IPS-18c (cell line): ENCODE data around the gene CAPZA1.

Experiments
- H3K4me3 ChIP-seq: 2 replicates; pipeline ENCODE4 v1.7.0; 2013; ENCODE audit warnings: low read depth, mild to moderate bottlenecking, low read length, moderate library complexity; ENCODE audit not compliant: insufficient read depth
- H3K9me3 ChIP-seq: one replicate; pipeline ENCODE4 v1.6.1; 2013; ENCODE audit warnings: mild to moderate bottlenecking, low read length, moderate library complexity; ENCODE audit not compliant: control insufficient read depth, insufficient read depth

Gene CAPZA1

DNA sequence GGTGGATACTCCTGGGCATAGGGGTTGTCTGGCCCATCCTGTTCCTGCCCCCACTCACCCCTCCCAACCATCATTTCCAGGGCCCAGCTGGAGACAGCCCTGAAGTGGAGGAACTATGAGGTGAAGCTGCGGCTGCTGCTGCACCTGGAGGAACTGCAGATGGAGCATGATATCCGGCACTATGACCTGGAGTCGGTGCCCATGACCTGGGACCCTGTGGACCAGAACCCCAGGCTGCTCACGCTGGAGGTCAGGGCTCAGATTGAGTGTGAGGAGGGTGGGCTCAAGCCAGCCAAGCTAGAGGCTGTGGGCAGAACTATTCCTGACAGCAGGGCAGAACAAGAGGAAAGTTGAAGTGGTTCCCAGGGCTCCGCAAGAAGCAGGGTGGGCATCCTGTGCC lies 73.0 kb downstream of the CAPZA1 start:
- no peaks in the 10 kb centered on the region for H3K9me3 ChIP-seq
- no peak overlapping the region for H3K4me3 ChIP-seq

DNA sequence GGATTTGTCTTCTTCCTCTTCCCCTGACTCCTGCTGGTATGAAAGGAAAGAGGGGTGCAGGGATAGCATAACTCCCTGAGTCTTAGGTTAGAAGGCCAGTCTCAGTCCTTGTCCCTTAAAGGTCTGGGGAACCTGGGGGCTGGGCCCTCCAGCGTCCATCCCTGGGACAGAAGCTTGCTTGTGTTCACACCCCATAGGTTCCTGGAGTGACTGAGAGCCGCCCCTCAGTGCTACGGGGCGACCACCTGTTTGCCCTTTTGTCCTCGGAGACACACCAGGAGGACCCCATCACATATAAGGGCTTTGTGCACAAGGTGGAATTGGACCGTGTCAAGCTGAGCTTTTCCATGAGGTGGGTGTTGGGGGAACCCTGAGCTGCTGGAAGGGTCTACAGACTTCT lies 74.2 kb downstream of the CAPZA1 start:
- H3K9me3 ChIP-seq: peaks cover 2% of the 10 kb centered on the region
- H3K4me3 ChIP-seq: no peak overlapping the region

DNA sequence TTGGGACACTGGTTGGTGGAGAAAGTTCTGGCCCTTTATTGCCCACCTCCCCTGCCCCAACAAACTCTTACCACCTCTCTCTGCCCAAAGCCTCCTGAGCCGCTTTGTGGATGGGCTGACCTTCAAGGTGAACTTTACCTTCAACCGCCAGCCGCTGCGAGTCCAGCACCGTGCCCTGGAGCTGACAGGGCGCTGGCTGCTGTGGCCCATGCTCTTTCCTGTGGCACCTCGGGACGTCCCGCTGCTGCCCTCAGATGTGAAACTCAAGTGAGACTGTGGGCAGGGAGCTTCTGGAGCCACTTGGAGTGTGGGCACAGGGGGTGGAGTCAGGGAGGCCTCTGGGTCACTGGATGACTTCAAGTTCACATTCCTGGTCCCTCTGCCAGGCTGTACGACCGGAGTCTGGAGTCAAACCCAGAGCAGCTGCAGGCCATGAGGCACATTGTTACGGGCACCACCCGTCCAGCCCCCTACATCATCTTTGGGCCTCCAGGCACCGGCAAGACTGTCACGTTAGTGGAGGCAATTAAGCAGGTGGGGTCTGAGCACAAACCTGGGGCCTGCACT lies 74.8 kb downstream of the CAPZA1 start:
- Histone ChIP-seq H3K4me3 (no peak overlapping the region), H3K9me3 (peaks cover 2% of the 10 kb centered on the region)

DNA sequence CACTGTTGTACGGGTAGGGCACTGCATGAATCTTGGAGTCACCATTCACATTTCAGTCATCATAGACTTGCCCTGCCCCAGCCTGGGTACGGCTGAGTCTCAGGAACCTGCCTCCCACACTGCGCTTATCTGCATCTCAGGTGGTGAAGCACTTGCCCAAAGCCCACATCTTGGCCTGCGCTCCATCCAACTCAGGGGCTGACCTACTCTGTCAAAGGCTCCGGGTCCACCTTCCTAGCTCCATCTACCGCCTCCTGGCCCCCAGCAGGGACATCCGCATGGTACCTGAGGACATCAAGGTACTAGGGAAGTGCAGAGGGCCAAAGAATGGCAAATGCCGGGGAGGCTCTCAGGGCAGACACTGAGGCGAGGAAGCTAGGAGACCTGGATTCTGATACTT lies 75.6 kb downstream of the CAPZA1 start:
- H3K9me3 ChIP-seq: peaks cover 2% of the 10 kb centered on the region
- no peak overlapping the region for H3K4me3 ChIP-seq

DNA sequence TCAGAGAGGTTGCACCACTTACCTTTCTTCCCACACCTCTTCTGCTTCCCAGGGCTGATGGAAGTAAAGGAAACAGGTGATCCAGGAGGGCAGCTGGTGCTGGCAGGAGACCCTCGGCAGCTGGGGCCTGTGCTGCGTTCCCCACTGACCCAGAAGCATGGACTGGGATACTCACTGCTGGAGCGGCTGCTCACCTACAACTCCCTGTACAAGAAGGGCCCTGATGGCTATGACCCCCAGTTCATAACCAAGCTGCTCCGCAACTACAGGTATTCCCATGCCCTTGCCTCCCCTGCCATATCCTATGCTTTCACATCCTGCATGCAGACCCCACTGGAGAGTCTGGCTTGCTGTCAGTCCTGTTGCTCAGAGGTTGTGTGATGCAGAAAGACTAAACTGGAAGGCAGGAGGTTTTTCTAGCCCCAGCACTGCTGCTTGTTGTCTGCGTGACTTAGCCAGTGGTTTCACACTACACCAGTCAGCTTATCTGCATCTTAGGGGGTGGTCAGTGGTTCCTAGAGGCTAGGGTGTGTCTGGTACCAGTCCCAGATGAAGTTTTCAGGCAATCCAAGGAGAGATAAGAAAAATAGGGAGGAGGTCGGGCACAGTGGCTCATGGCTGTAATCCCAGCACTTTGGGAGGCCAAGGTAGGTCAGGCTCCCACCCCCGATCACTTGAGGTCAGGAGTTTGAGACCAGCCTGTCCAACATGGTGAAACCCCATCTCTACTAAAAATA lies 77.1 kb downstream of the CAPZA1 start:
- peaks cover 2% of the 10 kb centered on the region for H3K9me3 ChIP-seq
- no peak overlapping the region for H3K4me3 ChIP-seq

DNA sequence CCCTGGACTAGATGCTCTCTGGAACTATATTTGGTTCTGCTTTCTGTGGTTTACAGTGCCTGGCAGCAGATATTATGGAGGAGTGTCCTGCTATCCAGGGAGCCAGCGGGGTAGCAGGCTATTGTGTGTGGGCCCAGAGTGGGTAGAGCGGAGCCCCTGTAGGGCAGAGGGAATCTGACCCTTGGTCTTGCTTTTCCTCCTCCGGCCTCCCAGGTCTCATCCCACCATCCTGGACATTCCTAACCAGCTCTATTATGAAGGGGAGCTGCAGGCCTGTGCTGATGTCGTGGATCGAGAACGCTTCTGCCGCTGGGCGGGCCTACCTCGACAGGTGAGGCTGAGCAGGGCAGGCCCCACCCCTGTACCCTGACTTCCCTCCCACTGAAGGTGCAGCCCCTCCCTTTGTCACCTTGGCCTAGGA lies 78.2 kb downstream of the CAPZA1 start:
- no peak overlapping the region for H3K4me3 ChIP-seq
- H3K9me3 ChIP-seq: peaks cover 2% of the 10 kb centered on the region

DNA sequence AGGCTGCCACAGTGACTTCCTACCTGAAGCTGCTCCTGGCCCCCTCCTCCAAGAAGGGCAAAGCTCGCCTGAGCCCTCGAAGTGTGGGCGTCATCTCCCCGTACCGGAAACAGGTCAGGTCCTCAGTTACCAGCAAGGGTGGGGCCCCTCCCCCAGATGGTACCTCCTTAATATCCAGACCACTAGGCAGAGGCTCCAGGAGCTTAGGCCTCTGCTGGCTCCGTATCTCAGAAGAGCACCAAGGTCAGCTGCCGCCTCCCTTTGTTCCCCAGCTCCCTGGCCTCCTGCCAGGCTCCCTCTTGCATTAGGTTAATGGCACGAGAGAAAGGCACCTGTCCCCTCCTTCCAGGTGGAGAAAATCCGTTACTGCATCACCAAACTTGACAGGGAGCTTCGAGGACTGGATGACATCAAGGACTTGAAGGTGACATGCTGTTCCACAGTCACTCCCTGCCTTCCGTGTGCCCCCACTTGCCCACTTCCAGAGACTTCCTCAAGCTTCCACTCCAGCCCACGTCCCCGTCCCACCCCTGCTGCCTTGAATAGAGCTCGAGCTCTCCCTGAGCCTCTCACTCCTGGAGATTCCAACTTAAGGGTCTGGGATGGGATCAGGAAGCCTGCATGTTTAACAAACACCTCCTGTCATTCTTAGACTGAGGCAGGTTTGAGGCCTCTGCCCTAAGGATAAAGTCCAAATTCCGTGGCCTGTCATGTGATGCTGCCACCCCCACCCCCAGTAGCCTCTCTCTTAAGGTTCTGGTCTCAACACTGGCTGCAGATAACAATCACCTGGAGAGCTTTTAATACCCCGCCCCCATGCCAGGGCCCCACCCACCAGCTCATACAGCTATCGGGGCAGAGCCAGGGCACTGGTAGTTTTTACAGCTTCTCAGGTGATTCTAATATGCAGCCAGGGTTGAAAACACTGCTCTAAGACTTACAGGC lies 79.0 kb downstream of the CAPZA1 start:
- Histone ChIP-seq H3K4me3 (no peak overlapping the region; the same call in 1 of the 2 replicates), H3K9me3 (peaks cover 2% of the 10 kb centered on the region)

DNA sequence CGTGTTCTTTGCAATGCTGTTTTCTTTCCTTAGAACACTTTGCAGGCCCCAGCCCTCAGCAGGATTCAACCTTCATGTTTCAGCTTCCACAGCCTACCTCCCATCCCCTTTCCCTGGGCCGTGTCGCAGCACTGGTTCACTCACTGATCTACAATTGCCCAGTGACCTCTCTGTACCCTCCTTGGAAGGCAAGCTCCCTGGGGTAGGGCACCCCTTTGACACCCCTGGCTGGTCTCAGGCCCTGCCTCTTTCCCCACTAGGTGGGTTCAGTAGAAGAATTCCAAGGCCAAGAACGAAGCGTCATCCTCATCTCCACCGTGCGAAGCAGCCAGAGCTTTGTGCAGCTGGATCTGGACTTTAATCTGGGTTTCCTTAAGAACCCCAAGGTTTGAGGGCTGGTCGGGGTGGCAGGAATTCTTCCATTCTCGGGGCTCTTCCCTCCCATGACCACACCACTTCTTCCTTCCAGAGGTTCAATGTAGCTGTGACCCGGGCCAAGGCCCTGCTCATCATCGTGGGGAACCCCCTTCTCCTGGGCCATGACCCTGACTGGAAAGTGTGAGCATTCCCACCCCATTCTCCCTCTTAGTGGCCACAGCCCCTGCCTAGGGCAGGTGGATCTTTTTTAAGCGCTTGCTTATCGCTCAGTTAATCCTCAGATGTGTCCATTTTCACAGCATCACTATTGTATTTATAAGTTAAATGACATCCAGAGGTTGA lies 80.0 kb downstream of the CAPZA1 start:
- Histone ChIP-seq H3K9me3 (peaks cover 2% of the 10 kb centered on the region), H3K4me3 (no peak overlapping the region)

DNA sequence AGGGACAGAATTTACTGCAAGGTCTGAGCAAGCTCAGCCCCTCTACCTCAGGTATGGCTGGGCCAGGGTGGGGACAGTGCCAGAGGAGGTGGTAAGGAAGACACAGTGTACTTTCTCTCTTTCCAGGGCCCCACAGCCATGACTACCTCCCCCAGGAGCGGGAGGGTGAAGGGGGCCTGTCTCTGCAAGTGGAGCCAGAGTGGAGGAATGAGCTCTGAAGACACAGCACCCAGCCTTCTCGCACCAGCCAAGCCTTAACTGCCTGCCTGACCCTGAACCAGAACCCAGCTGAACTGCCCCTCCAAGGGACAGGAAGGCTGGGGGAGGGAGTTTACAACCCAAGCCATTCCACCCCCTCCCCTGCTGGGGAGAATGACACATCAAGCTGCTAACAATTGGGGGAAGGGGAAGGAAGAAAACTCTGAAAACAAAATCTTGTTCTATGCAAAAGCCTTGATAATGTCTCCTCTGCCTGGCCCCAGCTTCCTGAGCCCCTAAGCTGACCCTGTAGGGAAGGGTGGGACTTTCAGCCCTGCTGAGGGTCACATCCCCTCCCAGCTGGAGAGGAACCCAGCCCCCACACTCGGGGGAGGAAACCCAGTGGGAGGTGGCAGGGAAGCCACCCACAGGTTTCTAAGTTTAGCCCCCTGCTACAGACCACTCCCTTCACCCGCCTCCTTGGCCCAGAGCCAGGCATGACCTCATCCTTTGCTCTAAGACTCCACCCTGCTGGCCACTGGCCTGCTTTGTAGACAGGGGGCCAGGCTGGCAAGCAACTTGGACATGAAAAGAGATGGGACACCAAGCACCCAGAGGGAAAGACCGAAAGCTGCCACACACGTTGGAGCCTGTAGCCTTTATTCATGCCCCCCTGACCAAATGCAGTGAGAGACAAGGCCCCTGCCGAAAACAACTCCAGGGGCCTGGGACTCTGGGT lies 80.9 kb downstream of the CAPZA1 start:
- H3K4me3 ChIP-seq: peak overlapping the region; percentile 9; the same call in 1 of the 2 replicates

DNA sequence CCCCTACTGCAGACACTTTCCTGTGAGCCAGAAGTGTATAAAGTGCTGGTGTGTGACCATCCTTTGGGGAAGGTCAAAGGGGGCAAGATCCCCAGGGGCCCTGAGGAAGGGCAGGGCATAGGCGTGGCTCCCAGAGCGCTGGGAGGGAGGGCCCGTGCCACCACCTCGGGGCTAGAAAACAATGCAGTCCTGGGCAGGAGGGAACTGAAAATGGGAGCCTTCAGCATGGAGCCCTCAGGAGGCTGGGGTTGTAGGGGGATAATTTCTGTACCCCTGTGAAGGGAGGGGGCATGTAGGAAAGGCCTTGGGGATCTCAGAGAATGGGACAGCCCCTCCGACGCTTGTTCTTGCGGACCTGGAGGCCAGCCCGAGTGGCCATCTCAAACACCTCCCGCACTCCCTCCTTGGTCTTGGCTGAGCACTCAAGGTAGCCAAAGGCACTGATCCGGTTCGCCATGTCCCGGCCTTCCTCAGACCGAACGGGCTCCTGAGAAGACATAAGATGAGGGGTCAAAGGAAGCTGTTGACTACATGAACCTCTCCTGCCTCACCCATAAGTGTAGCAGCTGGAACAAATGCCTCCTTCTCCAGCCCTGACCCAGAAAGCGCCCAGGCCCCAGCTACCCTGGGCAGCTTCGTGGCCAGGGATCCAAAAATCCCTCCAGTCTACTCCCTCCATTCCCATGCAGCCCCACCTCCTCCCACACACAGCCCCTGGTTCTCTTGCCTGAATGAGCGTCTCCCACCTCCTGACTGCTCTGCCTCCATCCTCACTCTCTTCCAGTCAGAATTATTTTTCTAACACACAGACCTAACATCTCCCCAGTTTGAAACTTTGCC lies 81.8 kb downstream of the CAPZA1 start:
- Histone ChIP-seq H3K9me3 (peaks cover 2% of the 10 kb centered on the region), H3K4me3 (no peak overlapping the region)

More for the DNA sequence above, 80.9 kb downstream of the CAPZA1 start:
- H3K9me3 ChIP-seq: peaks cover 2% of the 10 kb centered on the region

DNA sequence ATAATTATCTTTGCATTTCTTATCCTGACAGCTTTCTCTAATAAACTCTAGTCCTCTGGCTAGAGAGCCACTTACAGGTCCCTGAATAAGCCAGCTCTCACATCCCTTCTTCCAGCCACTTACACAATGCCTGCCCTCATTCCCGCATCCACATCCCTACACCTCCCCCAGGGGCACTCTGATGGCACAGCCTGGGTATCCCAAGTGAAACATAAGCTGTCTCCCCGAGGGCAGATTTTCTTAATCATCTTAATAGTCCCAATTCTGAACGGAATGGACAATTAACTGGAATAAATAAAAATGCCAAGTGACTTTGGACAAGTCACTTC lies 82.4 kb downstream of the CAPZA1 start:
- Histone ChIP-seq H3K4me3 (no peak overlapping the region), H3K9me3 (peaks cover 2% of the 10 kb centered on the region)

DNA sequence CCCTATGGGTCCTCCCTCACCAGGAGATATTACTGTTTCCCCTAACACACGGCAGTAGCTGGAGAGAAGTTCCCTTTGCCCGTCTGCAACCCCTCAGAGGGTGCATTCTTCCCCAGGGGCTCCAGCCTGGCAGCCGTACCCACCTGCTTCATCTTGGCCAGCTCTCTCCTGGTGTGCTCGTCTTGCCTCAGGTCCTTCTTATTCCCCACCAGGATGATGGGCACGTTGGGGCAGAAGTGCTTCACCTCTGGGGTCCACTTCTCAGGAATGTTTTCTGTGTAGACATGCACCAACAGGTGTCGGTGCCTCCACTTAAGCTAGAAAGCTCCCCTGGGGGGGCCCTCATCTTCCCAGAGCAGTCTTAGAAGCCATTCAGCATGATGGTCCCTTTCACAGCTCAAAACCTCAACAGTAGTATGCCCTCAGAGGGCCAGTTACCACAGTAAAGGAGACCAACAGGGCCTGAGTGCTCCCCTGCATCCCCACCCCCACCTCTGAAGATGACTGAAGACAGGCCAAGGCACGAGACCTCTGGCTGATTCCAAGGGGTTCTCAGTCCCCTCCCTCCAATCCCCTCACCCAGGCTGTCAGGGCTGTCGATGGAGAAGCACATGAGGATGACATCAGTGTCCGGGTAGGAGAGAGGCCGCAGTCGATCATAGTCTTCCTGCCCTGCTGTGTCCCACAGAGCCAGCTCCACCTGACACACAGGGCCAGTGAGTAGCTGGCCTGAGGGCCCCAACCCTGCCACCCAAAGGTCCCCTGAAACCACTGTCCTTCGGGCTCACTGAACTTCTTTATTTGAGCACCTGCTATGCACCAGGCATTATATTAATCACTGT lies 83.0 kb downstream of the CAPZA1 start:
- Histone ChIP-seq H3K9me3 (peaks cover 2% of the 10 kb centered on the region), H3K4me3 (no peak overlapping the region)

DNA sequence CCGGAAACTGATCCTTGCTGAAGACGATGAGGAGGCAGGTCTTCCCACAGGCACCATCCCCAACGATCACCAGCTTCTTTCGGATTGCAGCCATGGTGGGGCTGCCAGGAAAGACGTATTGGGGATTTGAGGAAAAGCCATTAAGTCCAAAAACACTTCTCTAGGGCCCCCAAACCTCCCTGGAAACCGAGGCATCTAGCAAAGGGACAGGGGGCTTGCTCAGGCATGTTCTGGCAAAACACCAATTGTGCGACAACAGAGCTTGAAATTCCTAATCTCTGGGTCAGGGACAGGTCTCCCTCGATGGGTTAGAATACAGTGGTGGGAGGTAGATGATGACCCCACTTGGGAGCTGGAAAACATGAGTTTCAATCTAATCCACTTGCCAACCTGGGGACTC lies 84.1 kb downstream of the CAPZA1 start:
- H3K9me3 ChIP-seq: no peaks in the 10 kb centered on the region
- no peak overlapping the region for H3K4me3 ChIP-seq

DNA sequence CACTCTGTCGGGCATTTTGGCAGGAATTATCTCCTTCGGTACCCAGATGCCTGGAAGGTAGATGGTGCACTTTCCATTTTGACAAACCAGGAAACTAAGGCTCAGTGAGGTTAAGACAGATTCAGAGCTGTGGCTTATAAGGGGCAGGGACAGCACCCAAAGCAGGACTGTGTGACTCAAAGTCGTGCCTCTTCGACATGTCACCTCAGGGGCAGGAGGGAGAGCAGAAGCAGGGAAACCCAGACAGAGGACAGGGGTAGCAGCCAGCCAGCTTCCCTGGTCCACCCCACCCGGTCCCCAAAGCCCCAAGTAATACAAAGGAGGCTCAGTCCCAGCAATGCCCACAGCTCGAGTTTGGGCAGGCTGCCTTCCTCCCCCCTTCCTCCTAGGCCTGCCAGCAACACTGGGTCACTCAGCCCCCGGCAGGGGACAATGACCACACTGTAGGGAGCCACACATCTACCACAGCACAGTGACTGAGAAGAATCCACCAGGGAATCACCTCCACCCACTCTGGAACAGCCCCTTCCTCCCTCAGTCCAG lies 84.8 kb downstream of the CAPZA1 start:
- Histone ChIP-seq H3K4me3 (peak overlapping the region; percentile 20; the same call in 1 of the 2 replicates), H3K9me3 (no peaks in the 10 kb centered on the region)
